Neural progenitor cell (in vitro differentiated cells): ENCODE results near the gene IQGAP2. TPM values are rescaled to one million over a fixed set of nuclear protein-coding genes. Genes with fewer than 3 reads are reported as not detected.
A peak's percentile ranks its signal among the peaks of the same experiment; 100 is the strongest.

Experiments
- DNase-seq: peaks from one replicate; pipeline ENCODE4 v3.0.0-alpha.2; 2016; ENCODE audit warnings: low spot score
- H2AFZ ChIP-seq: fragments of 200-600 bp; sonication (generic); replicated peaks from 2 replicates; pipeline ENCODE4 v1.6.1; 2016; ENCODE audit warnings: antibody characterized with exemption
- H3F3A ChIP-seq: fragments of 200-600 bp; sonication (generic); 2 replicates; pipeline ENCODE4 v1.6.1; 2016; ENCODE audit warnings: antibody characterized with exemption, low read depth
- H3K27ac ChIP-seq: fragments of 200-600 bp; sonication (generic); 2 replicates; pipeline ENCODE4 v1.5.1; 2016; ENCODE audit warnings: mild to moderate bottlenecking
- H3K27me3 ChIP-seq: fragments of 200-600 bp; sonication (generic); 2 replicates; pipeline ENCODE4 v1.6.1; 2016; ENCODE audit warnings: mild to moderate bottlenecking, moderate library complexity
- H3K36me3 ChIP-seq: fragments of 200-600 bp; sonication (generic); 2 replicates; pipeline ENCODE4 v1.5.1; 2016
- H3K4me1 ChIP-seq: fragments of 200-600 bp; sonication (generic); 2 replicates; pipeline ENCODE4 v1.6.1; 2016; ENCODE audit warnings: mixed run types
- H3K4me2 ChIP-seq: fragments of 200-600 bp; sonication (generic); 2 replicates; pipeline ENCODE4 v1.6.1; 2016
- H3K4me3 ChIP-seq: fragments of 200-600 bp; sonication (generic); 2 replicates; pipeline ENCODE4 v1.5.1; 2016
- H3K79me2 ChIP-seq: fragments of 200-600 bp; sonication (generic); 2 replicates; pipeline ENCODE4 v1.6.1; 2016; ENCODE audit warnings: low read depth
- H3K9ac ChIP-seq: fragments of 200-600 bp; sonication (generic); 2 replicates; pipeline ENCODE4 v1.6.1; 2016
- H3K9me3 ChIP-seq: fragments of 200-600 bp; sonication (generic); 2 replicates; pipeline ENCODE4 v1.5.1; 2016; ENCODE audit warnings: low read depth
- H4K20me1 ChIP-seq: fragments of 200-600 bp; sonication (generic); 2 replicates; pipeline ENCODE4 v1.6.1; 2016; ENCODE audit warnings: low read depth
- H3K27ac Mint-ChIP-seq: 3 replicates; pipeline ENCODE4 v1.8.0; 2021; ENCODE audit warnings: mixed read lengths
- H3K27me3 Mint-ChIP-seq: 2 replicates; pipeline ENCODE4 v1.8.0; 2022; ENCODE audit warnings: low read depth, mild to moderate bottlenecking, inconsistent platforms, moderate library complexity, mixed read lengths; ENCODE audit not compliant: insufficient read depth
- H3K36me3 Mint-ChIP-seq: 3 replicates; pipeline ENCODE4 v1.8.0; 2021; ENCODE audit warnings: mixed read lengths
- H3K4me1 Mint-ChIP-seq: 3 replicates; pipeline ENCODE4 v1.8.0; 2021; ENCODE audit warnings: mixed read lengths
- H3K4me3 Mint-ChIP-seq: 3 replicates; pipeline ENCODE4 v1.8.0; 2021; ENCODE audit warnings: mild to moderate bottlenecking, moderate library complexity, mixed read lengths
- H3K9me3 Mint-ChIP-seq: 3 replicates; pipeline ENCODE4 v1.8.0; 2020; ENCODE audit warnings: mixed read lengths
- EZH2 ChIP-seq: fragments of 200-600 bp; sonication (generic); IDR thresholded peaks from 2 replicates; pipeline ENCODE4 v1.6.1; 2017; ENCODE audit warnings: antibody characterized with exemption, mild to moderate bottlenecking, moderate library complexity
- EZH2phosphoT487 ChIP-seq: fragments of 200-600 bp; sonication (generic); IDR thresholded peaks from 2 replicates; pipeline ENCODE4 v1.6.1; 2017; ENCODE audit warnings: antibody characterized with exemption
- total RNA-seq: library from RNA; depleted of rRNA; stranded (reverse); fragments of >200 nt; gene quantifications from 2 replicates; pipeline ENCODE4 v1.2.3, GENCODE V29; 2015; ENCODE audit warnings: low replicate concordance
- TF ChIP-seq, protein P1 (sequence below): fragments of 200-600 bp; sonication (generic); IDR thresholded peaks from 2 replicates; pipeline ENCODE4 v1.5.1; 2017; ENCODE audit warnings: antibody characterized with exemption, mild to moderate bottlenecking

Gene IQGAP2, protein sequence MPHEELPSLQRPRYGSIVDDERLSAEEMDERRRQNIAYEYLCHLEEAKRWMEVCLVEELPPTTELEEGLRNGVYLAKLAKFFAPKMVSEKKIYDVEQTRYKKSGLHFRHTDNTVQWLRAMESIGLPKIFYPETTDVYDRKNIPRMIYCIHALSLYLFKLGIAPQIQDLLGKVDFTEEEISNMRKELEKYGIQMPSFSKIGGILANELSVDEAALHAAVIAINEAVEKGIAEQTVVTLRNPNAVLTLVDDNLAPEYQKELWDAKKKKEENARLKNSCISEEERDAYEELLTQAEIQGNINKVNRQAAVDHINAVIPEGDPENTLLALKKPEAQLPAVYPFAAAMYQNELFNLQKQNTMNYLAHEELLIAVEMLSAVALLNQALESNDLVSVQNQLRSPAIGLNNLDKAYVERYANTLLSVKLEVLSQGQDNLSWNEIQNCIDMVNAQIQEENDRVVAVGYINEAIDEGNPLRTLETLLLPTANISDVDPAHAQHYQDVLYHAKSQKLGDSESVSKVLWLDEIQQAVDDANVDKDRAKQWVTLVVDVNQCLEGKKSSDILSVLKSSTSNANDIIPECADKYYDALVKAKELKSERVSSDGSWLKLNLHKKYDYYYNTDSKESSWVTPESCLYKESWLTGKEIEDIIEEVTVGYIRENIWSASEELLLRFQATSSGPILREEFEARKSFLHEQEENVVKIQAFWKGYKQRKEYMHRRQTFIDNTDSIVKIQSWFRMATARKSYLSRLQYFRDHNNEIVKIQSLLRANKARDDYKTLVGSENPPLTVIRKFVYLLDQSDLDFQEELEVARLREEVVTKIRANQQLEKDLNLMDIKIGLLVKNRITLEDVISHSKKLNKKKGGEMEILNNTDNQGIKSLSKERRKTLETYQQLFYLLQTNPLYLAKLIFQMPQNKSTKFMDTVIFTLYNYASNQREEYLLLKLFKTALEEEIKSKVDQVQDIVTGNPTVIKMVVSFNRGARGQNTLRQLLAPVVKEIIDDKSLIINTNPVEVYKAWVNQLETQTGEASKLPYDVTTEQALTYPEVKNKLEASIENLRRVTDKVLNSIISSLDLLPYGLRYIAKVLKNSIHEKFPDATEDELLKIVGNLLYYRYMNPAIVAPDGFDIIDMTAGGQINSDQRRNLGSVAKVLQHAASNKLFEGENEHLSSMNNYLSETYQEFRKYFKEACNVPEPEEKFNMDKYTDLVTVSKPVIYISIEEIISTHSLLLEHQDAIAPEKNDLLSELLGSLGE (N-terminal part only)
- 20.9 and 37.7 TPM in 2 replicates for total RNA-seq

DNA sequence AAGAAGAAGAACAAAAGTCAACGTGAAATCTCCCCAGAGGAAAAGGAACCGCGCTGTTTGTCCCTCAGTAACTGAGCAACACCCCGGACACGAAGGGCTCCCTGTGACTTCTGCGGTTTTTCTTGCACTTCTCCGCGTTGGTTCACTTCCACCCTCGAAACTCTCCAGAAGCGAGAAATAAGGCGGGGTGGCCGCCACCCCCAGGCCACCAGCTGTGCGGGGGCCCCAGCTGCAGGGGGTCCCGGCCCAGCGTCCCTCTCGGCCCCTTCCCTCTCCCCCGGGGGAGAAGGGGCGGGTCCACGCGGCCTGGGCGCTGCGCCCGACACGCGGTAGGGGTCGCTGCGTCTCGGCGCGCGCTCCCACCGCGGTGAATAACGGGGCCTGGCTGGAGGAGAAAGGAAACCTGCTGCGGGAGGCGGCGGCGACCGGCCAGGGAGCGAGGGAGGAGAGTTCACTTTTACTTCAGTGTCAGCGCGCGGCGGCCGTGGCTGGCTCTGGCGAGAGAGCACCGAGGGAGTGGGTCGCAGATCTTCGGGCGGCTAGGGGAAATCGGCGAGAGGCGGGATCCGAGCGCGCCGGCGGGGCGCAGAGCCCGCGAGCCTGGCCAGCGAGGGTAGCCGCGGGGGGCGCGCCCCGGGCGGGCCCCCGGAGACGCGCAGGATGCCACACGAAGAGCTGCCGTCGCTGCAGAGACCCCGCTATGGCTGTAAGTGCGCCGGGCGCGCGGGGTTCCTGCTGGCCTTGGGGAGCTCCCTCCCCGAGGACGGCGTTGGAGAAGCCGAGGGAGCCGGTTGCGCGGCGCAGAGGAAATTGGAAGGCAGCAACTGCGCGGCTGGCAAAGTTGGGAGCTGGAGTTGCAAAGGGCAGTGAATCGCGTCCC lies at the start of gene IQGAP2:
IQGAP2 (plus strand) TSS at position 400 of the 880 bp plus-strand sequence; CDS start at position 661, 261 bp downstream.
- H3K4me2 ChIP-seq, result peak within 1 kb of the TSS; percentile 90
- peak within 1 kb of the TSS; percentile 92 for H3K27ac Mint-ChIP-seq
- TF ChIP-seq EZH2phosphoT487 (no peak), EZH2 (peak; percentile 20)
- TF ChIP-seq, protein P1, sequence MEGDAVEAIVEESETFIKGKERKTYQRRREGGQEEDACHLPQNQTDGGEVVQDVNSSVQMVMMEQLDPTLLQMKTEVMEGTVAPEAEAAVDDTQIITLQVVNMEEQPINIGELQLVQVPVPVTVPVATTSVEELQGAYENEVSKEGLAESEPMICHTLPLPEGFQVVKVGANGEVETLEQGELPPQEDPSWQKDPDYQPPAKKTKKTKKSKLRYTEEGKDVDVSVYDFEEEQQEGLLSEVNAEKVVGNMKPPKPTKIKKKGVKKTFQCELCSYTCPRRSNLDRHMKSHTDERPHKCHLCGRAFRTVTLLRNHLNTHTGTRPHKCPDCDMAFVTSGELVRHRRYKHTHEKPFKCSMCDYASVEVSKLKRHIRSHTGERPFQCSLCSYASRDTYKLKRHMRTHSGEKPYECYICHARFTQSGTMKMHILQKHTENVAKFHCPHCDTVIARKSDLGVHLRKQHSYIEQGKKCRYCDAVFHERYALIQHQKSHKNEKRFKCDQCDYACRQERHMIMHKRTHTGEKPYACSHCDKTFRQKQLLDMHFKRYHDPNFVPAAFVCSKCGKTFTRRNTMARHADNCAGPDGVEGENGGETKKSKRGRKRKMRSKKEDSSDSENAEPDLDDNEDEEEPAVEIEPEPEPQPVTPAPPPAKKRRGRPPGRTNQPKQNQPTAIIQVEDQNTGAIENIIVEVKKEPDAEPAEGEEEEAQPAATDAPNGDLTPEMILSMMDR, result peak; percentile 77
- H3K9me3 Mint-ChIP-seq, result no peaks in the 10 kb centered on the region
- no peaks in the 10 kb centered on the region for H3K36me3 Mint-ChIP-seq
- peak within 1 kb of the TSS; percentile 94 for H3K4me3 Mint-ChIP-seq
- H3K9me3 ChIP-seq, result no peaks in the 10 kb centered on the region
- no peaks in the 10 kb centered on the region for H3K36me3 ChIP-seq
- H3K4me1 Mint-ChIP-seq, result peaks cover 28% of the 10 kb centered on the region
- H3K4me1 ChIP-seq, result peaks cover 10% of the 10 kb centered on the region
- DNase-seq, result peak; percentile 87
- H3K27me3 ChIP-seq, result peaks cover 24% of the 10 kb centered on the region
- H3K79me2 ChIP-seq, result peaks cover 3% of the 10 kb centered on the region
- no peak within 1 kb of the TSS for H3K9ac ChIP-seq
- peaks cover 8% of the 10 kb centered on the region for H4K20me1 ChIP-seq
- H2AFZ ChIP-seq, result peak within 1 kb of the TSS; percentile 88
- peak within 1 kb of the TSS; percentile 74 for H3K4me3 ChIP-seq
- H3K27ac ChIP-seq, result no peak within 1 kb of the TSS
- H3F3A ChIP-seq, result peaks cover 11% of the 10 kb centered on the region
- peaks cover 9% of the 10 kb centered on the region for H3K27me3 Mint-ChIP-seq

DNA sequence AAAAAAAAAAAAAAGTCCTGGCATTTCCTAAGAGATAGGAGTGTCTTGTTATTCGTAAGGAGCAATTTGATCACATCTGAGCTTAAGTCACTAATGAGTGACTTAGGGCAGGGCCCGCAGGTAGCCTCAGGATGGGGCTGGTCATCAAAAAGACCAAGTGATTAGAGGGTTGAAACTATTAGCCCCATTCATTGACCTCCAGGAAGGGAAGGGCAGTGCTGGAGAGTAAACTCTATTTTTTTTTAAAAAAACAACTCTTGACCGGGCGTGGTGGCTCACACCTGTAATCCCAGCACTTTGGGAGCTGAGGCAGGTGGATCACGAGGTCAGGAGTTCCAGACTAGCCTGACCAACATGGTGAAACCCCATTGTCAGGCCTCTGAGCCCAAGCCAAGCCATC lies 46.2 kb upstream of the IQGAP2 start:
- no peaks in the 10 kb centered on the region for H3K9me3 Mint-ChIP-seq
- Histone ChIP-seq H3K36me3 (no peaks in the 10 kb centered on the region), H3K4me3 (no peak overlapping the region), H3F3A (no peaks in the 10 kb centered on the region), H3K4me1 (no peaks in the 10 kb centered on the region), H3K9ac (no peak overlapping the region), H4K20me1 (no peaks in the 10 kb centered on the region), H3K4me2 (no peak overlapping the region), H3K27me3 (no peaks in the 10 kb centered on the region), H3K27ac (no peak overlapping the region), H3K79me2 (no peaks in the 10 kb centered on the region), H3K9me3 (no peaks in the 10 kb centered on the region), H2AFZ (no peak overlapping the region)
- DNase-seq, result no peak
- TF ChIP-seq EZH2, result no peak
- TF ChIP-seq, protein P1, result no peak
- no peak for TF ChIP-seq EZH2phosphoT487
- H3K27ac Mint-ChIP-seq, result no peak overlapping the region
- no peaks in the 10 kb centered on the region for H3K36me3 Mint-ChIP-seq
- peaks cover 2% of the 10 kb centered on the region for H3K27me3 Mint-ChIP-seq
- no peaks in the 10 kb centered on the region for H3K4me1 Mint-ChIP-seq
- no peak overlapping the region for H3K4me3 Mint-ChIP-seq
